HUES48 (cell line): ENCODE results near the gene DOCK3.

Experiments used
- H3K27ac ChIP-seq: one replicate; pipeline ENCODE4 v1.7.0; 2013; ENCODE audit warnings: low read depth, low read length, inconsistent platforms
- H3K27me3 ChIP-seq: 2 replicates; pipeline ENCODE4 v1.6.1; 2013; ENCODE audit warnings: mild to moderate bottlenecking, low read length; ENCODE audit not compliant: control insufficient read depth, insufficient read depth
- H3K36me3 ChIP-seq: 2 replicates; pipeline ENCODE4 v1.6.1; 2013; ENCODE audit warnings: low read length; ENCODE audit not compliant: control insufficient read depth, insufficient read depth
- H3K4me1 ChIP-seq: 2 replicates; pipeline ENCODE4 v1.6.1; 2013; ENCODE audit warnings: mild to moderate bottlenecking, low read length; ENCODE audit not compliant: control insufficient read depth, insufficient read depth
- H3K4me3 ChIP-seq: 2 replicates; pipeline ENCODE4 v1.5.1; 2013; ENCODE audit warnings: mild to moderate bottlenecking, low read depth, low read length
- H3K9ac ChIP-seq: 2 replicates; pipeline ENCODE4 v1.6.1; 2013; ENCODE audit warnings: mild to moderate bottlenecking, low read depth, low read length, moderate library complexity
- H3K9me3 ChIP-seq: 2 replicates; pipeline ENCODE4 v1.6.1; 2013; ENCODE audit warnings: low read length; ENCODE audit not compliant: control insufficient read depth, insufficient read depth

The DOCK3 gene

DNA sequence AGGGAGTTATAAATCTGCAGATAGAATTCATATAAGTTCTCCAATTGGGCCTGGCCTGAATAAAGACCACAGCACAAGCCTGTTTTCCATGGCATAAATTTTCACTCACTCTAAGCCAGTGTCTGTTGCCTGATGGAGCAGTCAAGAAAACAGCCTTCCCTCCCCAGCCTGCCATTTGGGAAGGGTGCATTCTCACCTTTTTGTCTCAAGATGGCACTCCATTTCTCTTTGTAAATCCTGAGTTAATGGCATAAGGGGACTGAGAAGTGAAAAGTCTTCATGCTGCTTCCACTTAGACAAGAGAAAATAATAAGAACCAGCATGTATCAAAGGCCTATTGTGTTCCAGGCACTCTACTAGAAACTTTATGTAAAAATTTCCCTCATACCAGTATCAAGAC lies 594.7 kb downstream of the DOCK3 start:
- no peaks in the 10 kb centered on the region for H3K27me3 ChIP-seq

DNA sequence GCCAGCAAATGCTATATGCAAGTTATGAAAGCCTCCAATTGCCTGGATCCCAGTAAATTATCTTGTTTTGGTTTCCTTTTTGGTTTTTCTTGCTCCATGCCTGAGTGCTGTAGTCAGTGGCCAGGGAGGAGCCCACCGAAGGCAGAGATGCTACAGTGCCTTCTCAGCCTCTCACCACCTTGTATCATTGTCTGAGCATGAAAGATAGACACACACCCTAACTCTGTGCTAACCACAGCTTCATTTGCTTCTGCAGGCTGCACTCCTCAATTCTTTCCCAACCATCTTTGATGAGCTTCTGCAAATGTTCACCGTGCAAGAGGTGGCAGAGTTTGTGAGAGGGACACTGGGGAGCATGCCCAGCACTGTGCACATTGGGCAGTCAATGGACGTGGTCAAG lies 595.8 kb downstream of the DOCK3 start:
- H3K4me3 ChIP-seq, result no peak overlapping the region
- no peak overlapping the region for H3K9ac ChIP-seq
- no peaks in the 10 kb centered on the region for H3K36me3 ChIP-seq
- no peaks in the 10 kb centered on the region for H3K4me1 ChIP-seq
- H3K27ac ChIP-seq, result no peak overlapping the region
- H3K9me3 ChIP-seq, result no peaks in the 10 kb centered on the region
- H3K27me3 ChIP-seq, result no peaks in the 10 kb centered on the region

More for the DNA sequence above, 594.7 kb downstream of the DOCK3 start:
- no peaks in the 10 kb centered on the region for H3K36me3 ChIP-seq
- no peak overlapping the region for H3K27ac ChIP-seq
- H3K4me3 ChIP-seq, result no peak overlapping the region
- H3K4me1 ChIP-seq, result no peaks in the 10 kb centered on the region
- no peak overlapping the region for H3K9ac ChIP-seq
- H3K9me3 ChIP-seq, result no peaks in the 10 kb centered on the region

DNA sequence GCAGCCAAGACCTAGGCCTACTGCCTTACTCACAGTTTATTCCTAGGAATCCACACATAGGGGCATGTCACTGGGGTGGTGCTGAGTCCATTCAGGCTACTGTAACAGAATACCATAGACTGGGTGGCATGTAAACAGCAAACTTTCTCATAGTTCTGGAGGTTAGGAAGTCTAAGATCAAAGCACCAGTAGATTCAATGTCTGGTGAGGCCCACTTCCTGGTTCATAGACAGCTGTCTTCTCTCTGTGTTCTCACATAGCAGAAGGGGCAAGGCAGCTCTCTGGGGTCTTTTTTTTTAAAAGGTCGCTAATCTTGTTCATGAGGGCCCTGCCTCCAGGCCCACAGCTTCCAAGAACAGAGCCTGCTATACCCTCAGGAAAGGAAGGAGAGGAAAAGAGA lies 596.4 kb downstream of the DOCK3 start:
- no peak overlapping the region for H3K27ac ChIP-seq
- no peak overlapping the region for H3K4me3 ChIP-seq
- no peaks in the 10 kb centered on the region for H3K27me3 ChIP-seq
- no peaks in the 10 kb centered on the region for H3K4me1 ChIP-seq
- H3K36me3 ChIP-seq, result no peaks in the 10 kb centered on the region
- H3K9ac ChIP-seq, result no peak overlapping the region
- no peaks in the 10 kb centered on the region for H3K9me3 ChIP-seq

DNA sequence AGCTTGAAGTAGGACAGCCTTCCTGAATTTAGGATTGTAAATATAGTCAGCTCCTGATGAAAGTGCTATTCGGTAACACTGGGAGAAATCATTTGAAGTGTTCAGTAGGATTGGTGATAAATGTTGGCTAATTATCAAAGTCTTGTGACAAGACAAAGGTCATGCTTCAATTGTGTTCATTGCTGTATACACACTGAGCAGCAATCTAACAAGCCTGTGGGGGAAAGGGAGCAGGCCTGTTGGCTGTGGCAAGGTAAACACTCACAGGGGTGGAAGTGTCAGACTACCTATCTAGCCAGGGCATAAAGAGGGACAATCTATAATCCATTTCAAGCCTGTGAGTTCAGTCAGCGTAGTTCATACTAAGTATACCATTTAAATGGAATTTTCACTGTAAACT lies 599.3 kb downstream of the DOCK3 start:
- no peak overlapping the region for H3K27ac ChIP-seq
- no peak overlapping the region for H3K4me3 ChIP-seq
- H3K27me3 ChIP-seq, result no peaks in the 10 kb centered on the region
- H3K36me3 ChIP-seq, result no peaks in the 10 kb centered on the region
- no peaks in the 10 kb centered on the region for H3K4me1 ChIP-seq
- no peaks in the 10 kb centered on the region for H3K9me3 ChIP-seq
- no peak overlapping the region for H3K9ac ChIP-seq

DNA sequence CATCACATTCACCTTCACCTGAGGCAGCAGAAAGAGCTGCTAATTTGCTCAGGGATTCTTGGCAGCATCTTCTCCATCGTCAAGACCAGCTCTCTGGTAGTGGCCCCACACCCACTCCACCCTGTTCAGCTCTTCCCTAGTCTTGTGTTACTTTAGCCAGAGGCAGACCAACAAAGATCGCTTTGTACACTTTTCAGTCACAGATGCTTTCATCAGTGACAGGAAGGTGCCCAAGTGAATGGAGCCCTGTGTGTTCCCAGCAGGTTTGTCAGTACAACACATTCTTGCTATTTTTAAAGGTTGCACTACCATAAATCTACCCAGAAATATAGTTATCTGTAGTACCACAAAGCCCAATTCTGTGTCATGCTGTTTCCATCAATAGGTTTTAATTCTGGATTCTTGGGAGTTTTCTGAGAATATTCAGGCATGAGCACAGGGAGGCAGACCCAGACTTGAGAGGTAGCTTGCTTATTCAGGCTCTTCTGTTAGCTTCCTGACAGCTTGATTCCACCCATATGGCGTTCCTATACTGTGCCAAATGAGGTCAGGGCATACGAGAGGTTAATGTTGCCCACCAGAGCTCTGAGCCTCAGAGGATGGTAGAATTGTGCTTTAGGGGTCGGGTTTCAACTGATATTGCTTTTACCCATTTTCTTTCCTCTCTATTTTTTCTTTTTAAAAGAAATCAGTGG lies 600.5 kb downstream of the DOCK3 start:
- Histone ChIP-seq H3K4me3 (no peak overlapping the region), H3K36me3 (no peaks in the 10 kb centered on the region), H3K27ac (no peak overlapping the region), H3K9me3 (no peaks in the 10 kb centered on the region), H3K4me1 (no peaks in the 10 kb centered on the region), H3K27me3 (no peaks in the 10 kb centered on the region), H3K9ac (no peak overlapping the region)

DNA sequence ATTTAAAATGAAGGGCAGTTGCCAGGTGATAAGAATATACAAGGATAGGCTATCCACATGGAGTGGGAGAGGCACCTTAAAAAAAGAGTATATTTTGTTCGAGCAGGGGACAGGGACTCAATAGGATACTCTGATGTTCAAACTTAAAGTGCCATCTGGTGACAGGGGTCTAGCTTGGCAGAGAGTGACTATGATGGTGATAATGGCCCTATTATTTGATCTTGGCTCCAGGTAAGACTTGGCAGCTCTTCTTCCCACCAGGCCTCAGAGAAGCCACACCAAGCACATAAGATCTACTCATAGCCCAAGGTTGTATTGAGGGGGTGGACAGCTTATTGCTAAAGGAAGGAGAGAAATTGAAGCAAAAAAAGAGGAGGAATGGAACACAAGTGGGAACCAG lies 601.3 kb downstream of the DOCK3 start:
- H3K27ac ChIP-seq, result no peak overlapping the region
- no peak overlapping the region for H3K4me3 ChIP-seq
- no peaks in the 10 kb centered on the region for H3K36me3 ChIP-seq
- no peaks in the 10 kb centered on the region for H3K9me3 ChIP-seq
- H3K9ac ChIP-seq, result no peak overlapping the region
- no peaks in the 10 kb centered on the region for H3K27me3 ChIP-seq
- no peaks in the 10 kb centered on the region for H3K4me1 ChIP-seq

DNA sequence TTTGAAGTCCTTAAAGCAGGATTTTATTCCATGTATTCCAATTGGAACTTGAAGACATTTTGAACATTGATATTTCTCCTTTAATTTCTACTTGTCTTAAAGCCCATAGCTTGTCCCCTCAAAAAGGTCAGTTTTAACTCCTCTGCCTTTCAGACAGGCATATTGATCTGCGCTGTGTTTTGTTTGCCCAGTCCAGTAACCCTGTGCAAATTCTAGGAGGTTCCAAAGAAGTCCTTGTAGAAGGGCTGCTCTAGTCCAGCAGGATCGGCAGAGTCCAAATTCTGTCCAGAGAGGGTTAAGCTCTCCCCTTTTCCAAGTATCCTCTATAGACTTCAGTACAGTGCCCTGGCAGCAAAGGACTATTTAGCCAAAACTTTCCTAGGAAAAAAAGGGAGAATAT lies 604.7 kb downstream of the DOCK3 start:
- no peaks in the 10 kb centered on the region for H3K4me1 ChIP-seq
- no peak overlapping the region for H3K9ac ChIP-seq

DNA sequence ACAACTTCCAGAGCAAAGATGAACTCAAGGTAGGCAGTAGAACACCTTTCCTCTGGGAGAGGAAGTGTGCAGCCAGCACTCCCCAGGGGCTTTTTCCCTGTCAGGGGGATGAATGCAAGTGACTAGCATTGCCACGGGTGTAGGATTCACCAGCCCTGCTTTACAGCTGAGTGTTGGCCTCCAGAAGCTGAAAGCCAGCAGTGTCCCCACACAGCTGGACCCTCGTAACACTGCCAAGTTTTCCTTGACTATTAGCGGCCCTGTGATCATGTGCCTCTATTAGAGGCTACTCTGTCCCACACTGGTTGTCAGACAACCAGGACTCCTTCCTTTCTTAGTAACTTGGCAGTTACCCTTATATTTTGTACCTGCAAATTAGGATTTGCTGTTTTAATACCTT lies 605.4 kb downstream of the DOCK3 start:
- H3K27ac ChIP-seq, result no peak overlapping the region
- no peaks in the 10 kb centered on the region for H3K4me1 ChIP-seq
- H3K4me3 ChIP-seq, result no peak overlapping the region
- H3K36me3 ChIP-seq, result 0 out of 2 replicates have a peak, but pooled peaks cover 8% of the 10 kb centered on the region
- H3K9me3 ChIP-seq, result peaks cover 9% of the 10 kb centered on the region
- H3K9ac ChIP-seq, result no peak overlapping the region
- H3K27me3 ChIP-seq, result no peaks in the 10 kb centered on the region

More for the DNA sequence above, 604.7 kb downstream of the DOCK3 start:
- Histone ChIP-seq H3K36me3 (0 out of 2 replicates have a peak, but pooled peaks cover 8% of the 10 kb centered on the region), H3K27ac (no peak overlapping the region), H3K9me3 (peaks cover 9% of the 10 kb centered on the region), H3K4me3 (no peak overlapping the region), H3K27me3 (no peaks in the 10 kb centered on the region)

DNA sequence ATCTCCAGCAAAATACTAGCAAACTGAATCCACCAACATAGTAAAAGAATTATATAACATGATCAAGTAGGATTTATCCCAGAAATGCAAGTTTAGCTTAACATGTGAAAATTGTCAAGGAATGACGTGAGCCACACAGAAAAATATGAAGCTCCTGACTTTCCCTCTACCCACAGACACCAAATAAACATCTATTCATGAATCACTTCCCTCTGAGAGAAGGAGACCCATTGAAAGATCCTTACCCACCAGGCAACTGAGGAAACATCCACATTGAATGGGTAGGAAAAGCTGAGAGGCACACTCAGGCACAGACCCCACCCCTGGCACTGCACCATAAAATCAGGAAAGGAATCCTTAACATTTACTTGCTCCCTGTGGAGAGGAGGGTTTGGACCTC lies 608.2 kb downstream of the DOCK3 start:
- Histone ChIP-seq H3K9ac (no peak overlapping the region), H3K4me1 (no peaks in the 10 kb centered on the region), H3K27me3 (no peaks in the 10 kb centered on the region), H3K4me3 (no peak overlapping the region), H3K27ac (no peak overlapping the region), H3K9me3 (peaks cover 19% of the 10 kb centered on the region), H3K36me3 (0 out of 2 replicates have a peak, but pooled peaks cover 8% of the 10 kb centered on the region)

DNA sequence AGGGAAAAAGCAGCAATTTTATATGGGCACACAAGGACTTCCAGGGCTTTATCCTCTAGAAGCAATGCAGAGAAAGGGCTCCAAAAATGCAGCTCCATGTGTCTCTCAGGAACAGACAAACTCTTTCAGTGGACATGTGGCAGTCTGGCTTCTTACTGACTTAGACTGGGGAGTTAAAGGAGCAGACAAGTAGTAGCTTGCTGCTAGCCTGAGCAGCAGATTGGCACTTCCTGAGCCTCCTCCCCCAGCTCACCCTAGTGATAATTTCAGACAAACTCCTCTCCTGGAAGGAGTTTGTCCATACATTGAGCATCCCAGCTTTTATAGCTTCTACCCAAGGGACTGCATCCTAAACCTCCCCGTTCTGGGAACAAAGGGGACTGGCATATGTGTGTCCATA lies 608.7 kb downstream of the DOCK3 start:
- no peaks in the 10 kb centered on the region for H3K27me3 ChIP-seq
- H3K4me3 ChIP-seq, result no peak overlapping the region
- H3K9me3 ChIP-seq, result peaks cover 19% of the 10 kb centered on the region
- H3K4me1 ChIP-seq, result no peaks in the 10 kb centered on the region
- no peak overlapping the region for H3K9ac ChIP-seq
- H3K27ac ChIP-seq, result no peak overlapping the region
- H3K36me3 ChIP-seq, result 0 out of 2 replicates have a peak, but pooled peaks cover 8% of the 10 kb centered on the region

DNA sequence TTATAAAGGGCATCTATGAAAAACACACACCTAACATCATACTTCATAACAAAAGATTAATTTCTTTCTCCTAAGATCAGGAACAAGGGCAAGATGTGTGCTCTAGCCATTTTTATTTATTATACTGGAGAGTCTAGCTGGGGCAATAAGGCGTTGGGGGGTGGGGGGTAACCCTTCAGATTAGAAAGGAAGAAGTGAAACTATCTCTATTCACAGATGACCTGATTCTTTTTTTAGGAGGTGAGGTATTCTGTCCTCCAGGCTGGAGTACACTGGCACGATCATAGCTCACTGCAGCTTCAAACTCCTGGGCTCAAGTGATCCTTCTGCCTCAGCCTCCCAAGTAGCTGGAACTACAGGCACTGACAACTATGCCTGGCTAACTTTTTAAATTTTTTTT lies 620.9 kb downstream of the DOCK3 start:
- no peaks in the 10 kb centered on the region; the same call in 1 of the 2 replicates for H3K9me3 ChIP-seq
- no peaks in the 10 kb centered on the region for H3K4me1 ChIP-seq
- no peak overlapping the region for H3K27ac ChIP-seq
- H3K9ac ChIP-seq, result no peak overlapping the region
- no peaks in the 10 kb centered on the region for H3K36me3 ChIP-seq
- no peaks in the 10 kb centered on the region for H3K27me3 ChIP-seq
- H3K4me3 ChIP-seq, result no peak overlapping the region
